ENCODE results near the gene CCDC78.
"Not testable (repeated sequence)": the region's sequence is repeated elsewhere in the genome, so short reads cannot be mapped to it uniquely, and the experiment has no call there.

CCDC78 gene

DNA sequence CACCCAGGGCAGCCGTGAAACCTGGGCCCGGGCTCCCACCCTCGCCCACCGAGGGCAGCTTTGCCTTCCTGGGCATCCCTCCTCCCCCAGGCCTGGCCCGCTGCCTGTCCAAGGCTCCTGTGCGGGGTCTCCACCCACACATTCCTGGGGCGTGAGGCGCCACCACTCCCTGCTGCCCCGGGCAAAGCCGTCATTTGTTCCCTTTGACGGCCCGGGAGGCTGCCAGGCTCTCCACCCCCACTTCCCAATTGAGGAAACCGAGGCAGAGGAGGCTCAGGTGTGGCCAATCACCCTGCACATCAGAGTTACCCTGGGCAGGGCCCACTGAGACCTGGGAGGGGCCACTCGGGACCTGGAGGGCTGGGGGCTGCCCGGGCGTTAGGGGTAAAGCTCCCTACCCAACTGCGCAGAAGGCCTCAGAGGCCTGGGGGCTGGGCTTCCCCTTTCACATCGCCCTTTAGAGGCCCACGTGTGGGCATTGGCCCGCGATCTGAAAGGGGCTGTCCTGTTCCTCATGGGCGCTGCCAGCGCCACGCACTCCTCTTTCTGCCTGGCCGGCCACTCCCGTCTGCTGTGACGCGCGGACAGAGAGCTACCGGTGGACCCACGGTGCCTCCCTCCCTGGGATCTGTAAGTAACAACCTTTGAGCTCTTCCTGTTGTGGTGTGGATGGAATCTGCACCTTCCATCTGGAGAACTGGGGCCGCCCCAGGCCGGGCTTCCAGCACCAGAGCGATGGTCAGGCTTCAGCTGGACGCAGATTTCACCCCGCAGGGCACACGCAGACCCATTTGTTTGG lies 34.5 kb upstream of the CCDC78 start, which contains the start of gene MSLN:
TSS of gene MSLN (plus strand) at position 190 of the 799 bp plus-strand sequence. CDS start 1,947 bp downstream, outside the sequence.
- no peak for DNase-seq

DNA sequence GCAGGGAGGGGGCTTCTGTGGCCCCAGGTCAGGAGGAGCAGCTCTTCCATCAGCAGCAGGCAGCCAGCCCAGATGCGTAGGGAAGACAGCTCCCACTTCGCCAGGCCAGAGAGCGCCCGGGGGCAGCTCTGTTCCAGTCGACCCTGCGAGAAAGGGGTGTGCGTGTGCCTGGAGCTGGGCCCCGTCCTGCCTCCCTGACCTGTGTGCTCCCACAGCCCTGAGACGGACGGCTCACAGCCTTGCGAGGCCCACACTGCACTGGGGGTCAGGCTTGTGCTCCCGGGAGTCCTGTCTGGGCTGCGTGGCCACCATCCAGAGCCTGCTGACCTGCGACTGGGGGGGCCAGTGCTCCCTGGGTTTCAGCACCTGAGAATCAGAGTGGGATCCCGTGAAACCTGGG lies 33.8 kb upstream of the CCDC78 start:
- no peak for DNase-seq

DNA sequence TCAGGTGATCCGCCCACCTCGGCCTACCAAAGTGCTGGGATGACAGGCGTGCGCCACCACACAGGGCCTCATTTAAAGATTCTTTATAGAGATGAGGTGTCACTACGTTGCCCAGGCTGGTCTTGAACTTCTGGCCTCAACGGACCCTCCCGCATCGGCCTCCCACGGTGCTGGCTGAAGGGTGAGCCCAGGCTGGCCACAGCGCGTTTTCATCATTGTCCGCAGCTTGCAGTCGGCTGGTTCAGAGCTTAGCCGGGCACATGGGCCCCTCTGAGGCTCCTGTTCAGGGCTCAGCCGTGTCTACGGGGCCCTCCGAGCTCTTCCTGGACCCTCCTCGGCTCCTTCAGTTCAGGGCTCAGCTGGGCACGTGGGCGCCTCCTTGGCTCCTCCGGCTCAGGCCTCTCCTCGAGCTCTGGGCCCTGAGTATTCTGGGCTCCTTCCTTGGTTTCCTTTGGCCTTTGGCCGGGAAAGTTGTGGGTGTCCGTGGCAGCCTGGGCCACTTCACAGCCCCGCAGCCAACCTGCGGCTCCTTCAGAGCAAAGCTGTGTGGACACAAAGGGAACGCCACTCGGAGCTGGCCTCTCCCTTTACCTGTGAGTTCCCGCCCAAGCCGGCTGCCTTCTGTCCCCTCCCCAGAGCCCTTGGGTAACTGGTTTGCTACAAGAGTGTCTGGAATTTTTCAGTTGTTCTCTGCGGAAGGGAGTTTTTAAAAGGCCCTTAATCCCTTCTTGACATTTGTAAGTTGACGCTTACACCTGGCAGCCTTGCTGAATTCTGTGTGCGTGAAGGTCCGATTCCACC lies 33.1 kb upstream of the CCDC78 start:
- no peak for DNase-seq

DNA sequence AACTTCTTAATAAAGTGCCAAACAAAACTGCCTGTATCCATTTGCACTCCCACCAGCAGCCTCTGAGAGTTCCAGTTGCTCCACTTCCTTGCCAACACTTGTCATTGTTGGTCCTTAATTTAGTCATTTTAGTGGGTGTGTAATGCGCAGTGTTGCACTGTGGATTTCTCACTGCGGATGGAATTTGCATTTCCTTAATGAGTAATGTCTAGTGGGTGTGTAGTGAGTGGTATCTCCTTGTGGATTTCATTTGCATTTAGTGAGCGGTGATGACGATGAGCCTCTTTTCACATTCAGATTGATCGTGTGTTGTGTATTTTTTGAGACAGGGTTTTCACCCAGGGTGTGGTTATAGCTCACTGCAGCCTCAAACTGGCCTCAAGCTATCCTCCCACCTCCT lies 30.2 kb upstream of the CCDC78 start:
- DNase-seq: no peak

DNA sequence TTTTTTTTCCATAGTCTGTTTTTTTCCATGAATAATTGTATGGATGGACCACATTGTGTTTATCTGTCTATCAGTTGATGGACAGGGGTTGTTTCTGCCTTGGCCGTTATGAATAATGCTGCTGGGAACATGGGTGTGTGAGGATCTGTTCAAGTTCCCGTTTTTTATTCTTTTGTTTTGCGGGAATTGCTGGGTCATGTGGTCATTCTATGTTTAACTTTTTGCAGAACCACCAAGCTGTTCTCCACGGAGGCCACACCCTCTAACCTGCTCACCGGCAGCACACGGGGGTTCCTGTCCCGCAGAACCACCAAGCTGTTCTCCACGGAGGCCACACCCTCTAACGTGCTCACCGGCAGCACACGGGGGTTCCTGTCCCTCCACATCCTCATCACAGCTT lies 28.4 kb upstream of the CCDC78 start:
- no peak for DNase-seq

DNA sequence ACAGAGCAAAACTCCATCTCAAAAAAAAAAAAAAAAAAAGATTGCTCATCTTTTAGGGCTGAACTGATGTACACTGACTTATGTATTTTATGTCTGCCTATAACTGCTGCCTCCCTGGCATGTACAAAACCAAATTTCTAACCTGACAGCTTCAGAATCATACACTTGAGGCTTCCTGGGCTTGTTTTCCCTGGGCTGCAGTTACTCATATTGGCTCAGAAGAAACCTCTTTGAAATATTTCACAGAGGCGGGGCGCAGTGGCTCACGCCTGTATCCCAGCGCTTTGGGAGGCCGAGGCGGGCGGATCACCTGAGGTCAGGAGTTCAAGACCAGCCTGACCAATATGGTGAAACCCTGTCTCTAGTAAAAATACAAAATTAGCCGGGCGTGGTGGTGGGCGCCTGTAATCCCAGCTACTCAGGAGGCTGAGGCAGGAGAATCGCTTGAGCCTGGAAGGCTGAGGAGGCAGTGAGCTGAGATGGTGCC lies 27.9 kb upstream of the CCDC78 start:
- not testable (repeated sequence) for DNase-seq

DNA sequence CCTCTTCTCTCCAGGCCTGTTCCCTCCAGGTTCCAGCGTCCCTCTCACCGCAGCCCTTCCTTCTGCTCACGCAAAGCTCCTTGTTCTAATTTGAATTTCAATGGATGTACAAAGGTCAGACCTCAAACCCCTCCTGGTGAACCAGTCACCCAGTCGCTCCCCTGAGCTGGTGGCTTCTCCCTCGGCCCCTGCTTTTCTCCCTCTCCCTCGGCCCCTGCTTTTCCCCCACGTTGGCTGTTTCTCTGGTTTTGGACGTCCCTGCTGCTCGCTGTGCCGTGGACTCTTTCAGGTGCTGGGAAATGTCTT lies 25.7 kb upstream of the CCDC78 start:
- DNase-seq: no peak

DNA sequence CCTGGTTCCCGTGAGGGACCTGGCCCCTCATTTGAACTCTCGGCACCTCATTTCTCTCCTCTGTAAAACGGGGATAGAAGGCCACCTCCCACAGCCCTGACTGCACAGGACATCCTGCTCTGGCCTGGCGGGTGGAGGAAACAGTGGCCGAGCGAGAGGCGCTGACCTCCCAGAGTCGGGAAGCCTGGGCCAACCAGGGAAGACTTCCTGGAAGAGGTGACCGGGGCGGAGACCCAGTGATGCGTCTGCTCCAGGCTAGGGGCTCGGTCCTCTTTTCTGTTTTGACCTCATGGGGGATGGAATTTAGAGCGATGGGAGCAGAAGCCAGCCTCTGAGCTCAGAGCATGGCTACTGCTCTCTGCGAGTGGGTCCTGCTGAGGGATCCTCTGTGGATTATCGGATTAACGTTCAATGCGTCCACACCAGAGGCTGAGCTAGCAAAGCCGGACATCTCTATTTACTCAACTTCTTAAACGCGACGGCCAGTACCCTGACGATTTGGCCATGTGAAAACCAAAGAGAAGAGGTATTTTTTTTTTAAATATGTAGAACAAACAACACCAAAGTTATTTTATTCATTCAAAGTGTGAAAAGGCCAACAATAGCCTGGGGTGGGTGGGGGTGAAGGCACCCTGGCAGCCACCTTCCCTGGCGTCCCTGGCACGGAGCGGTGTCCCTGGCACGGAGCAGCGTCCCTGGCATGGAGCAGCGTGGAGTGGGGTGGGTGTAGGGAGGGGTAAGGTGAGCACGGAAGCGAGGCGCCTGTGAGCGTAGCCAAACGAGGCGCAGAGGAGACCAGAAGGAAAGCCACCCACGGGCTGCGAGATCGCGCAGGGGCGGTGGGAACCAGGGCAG lies 25.1 kb upstream of the CCDC78 start:
- DNase-seq: no peak

DNA sequence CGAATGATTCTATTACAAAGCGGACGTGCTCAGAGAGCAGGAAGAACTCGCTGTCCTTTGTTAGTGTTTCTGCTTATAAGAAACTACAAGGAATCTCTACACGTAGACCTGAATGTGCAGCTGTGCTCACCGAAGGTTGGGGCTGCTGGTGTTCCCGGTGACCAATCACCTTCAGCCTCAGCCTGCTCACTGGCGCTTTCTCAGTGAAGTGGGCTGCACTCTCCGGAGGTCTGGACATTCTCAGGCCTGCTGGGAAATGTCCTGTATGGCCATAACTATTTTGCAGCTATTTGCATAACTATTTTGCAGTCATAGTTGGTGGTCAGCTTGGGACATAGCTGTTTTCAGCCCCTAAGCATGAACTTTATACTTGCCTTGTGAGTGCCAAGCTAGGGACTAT lies 24.2 kb upstream of the CCDC78 start:
- DNase-seq: no peak

DNA sequence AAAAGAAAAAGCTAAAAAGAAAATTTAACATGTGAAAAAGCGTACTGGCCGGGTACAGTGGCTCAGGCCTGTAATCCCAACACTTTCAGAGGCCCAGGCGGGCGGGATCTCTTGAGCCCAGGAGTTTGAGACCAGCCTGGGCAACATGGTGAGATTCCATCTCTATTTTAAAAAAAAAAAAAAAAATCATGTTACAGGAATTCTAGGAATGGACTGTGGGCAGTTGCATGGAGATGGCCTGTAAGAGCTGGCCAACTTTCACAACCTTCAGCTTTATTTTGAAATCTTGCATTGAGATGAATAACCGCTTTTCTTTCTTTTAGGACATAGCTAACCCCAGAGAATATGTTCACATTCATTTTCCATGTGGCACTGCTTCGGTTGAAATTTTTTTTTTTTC lies 22.8 kb upstream of the CCDC78 start:
- no peak for DNase-seq

DNA sequence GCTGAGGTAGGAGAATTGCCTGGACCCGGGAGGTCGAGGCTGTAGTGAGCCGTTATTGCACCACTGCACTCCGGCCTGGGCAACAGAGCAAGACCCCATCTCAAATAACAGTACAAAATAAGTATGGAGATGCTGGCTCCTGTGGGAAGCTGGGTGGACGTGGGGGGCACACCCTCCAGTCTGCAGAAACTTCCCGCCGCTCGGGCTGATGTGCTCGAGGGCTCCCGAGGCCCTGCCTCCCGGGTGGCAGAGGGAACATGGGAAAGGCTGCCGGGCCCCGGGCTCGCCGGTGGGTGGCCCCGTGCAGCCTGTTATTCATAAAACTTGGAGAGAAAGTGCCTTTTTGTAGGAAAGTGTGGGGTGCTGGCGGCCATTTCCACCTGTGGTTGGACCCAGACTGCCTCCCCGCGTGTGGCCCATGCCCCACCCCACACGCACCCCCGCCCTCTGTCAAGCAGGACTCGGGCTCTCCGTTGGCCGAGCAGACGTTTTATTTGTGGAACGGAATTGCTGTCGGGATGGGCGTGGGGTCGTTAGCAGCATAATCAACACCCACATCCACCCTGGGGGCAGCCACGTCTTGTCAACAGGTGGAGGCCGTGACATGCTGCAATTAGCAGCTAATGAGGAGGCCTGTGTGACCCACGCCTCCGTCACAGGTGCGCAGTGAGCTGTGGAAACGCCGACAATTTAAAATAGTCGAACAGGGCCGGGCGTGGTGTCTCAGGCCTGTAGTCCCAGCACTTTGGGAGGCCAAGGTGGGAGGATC lies 21.9 kb upstream of the CCDC78 start:
- no peak for DNase-seq

DNA sequence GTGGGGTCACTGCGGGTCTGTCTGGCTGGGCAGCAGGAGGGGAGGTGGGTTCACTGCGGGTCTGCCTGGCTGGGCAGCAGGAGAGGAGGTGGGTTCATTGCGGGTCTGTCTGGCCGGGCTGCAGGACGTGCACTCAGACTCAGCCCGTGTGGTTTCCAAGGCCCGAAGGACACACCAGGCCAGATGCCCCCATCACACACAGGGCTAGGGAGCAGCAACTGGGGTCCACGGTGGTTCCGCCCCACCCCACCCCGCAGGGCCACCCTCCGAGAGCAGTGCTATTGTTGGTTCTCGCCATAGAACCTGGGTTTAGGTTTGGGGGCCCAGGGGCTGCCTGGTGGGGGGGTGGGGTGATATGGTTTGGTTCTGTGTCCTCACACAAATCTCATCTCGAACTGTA lies 20.4 kb upstream of the CCDC78 start:
- DNase-seq: no peak

DNA sequence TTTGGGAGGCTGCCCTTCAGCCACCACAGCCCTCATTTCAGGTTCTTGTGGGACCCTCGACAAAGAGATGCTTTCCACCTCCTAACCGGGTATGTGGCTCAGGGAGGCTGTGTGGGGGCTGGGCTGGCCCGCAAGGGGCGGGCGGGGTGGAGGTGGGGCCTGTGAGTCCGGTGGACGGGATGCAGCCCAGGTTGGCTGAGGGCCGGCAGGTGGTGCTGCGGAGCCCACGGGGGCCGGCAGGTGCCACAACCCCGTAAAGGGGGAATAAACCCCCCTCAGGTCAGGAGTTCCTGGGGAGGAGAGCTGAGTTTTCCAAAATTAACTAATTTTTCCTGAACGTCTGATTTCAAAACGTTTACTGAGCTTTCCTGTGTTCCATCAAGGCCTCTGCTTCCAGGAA lies 19.5 kb upstream of the CCDC78 start:
- DNase-seq: no peak

DNA sequence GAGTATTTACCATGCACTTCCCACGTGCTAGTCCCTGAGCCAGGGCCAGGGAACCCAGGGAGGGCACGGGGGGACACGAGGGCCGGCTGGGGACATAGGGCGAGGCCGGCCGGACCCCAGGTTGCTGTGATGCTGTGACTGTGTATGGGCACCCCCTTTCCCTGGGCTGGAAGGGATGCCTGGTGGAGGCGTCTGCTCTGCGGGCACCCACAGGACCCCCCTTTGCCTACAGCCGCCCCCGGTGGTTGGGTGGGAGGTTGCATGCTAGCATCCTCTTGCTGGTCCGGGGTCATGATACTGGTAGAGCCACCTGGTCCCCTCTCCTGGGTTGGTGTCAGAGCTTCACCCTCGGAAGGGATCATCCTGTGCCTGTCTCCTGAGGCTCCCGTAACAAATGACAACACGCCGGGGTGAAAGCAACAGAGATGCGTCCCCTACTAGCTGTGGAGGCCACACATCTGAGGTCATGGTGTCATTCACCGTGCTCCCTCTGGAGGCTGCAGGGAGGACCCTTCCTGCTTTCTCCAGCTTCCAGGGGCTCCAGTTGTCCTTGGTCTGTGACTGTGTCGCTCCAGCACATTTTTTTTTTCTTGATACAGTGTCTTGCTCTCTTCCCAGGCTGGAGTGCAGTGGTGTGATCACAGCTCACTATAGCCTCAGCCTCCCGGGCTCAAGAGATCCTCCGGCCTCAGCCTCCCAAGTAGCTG lies 17.7 kb upstream of the CCDC78 start:
- no peak for DNase-seq

DNA sequence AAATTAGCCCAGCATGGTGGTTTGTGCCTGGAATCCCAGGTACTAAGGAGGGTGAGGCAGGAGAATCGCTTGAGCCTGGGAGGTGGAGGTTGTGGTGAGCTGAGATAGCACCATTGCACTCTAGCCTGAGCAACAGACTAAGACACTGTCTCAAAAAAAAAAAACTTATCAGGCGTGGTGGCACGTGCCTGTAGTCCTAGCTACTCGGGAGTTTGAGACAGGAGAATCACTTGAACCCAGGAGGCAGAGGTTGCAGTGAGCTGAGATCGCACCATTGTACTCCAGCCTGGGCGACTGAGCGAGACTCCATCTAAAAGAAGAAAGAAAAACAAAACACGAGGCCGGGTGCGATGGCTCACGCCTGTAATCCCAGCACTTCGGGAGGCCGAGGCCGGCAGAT lies 16.7 kb upstream of the CCDC78 start:
- DNase-seq: not testable (repeated sequence)

DNA sequence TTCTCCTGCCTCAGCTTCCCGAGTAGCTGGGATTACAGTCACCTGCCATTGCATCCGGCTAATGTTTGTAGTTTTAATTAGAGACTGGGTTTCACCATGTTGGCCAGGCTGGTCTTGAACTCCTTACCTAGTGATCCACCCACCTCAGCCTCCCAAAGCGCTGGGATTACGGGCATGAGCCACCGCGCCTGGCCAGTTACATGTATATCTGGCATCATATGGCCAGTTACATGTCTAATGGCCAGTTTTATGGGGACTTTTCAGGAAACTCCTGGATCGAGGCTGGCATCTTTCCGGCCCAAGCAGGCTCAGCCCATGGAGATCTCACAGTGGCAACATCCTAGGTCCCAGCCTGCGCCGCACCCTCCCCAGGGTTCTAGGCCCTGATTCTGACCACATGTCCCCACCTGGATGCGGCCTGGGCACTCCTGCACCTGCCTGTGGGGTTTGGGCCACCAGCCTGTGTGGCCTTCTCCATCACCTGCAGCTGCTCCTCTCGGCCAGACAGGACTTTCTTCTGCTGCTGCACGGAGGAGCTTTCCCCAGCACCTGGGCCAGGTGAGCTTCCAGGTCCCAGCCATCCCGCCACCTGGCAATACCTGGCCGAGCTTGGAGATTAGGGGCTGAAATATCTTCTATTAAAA lies 15.9 kb upstream of the CCDC78 start:
- no peak for DNase-seq

DNA sequence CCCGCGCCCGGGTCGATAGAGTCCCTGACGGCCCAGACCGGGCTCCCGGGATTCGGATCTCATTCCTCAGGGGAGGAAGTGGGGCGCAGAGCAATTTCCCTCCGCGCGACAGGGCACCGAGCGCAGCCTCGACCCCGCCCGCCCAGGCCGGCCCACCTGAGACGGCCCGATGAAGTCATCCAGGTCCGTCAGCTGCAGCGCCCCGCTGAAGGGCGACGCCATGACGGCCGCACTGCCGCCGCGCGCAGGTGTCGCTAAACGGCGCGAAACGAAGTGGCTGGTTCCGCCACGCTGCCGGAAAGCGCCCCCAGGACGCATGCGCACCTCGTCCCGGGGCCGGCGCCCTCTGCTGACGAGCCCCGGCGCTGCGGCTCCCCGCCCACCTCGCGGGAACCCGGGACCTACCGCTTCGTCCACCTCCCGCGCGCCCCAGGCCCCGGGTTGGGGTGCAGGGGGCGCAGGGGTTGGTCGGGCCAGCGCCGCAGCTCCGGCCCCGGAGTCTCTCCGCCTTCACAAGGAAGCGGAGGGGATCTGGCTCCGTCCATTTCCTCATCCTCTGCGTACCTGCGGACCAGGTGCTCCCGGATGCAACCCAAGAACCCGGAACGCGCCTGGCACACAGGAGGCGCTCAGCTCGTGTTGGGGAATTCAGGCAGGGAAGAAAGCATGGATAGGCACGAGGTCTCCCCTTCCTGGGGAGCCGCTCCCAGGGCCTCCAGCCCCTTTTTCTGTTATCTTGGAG lies 14.7 kb upstream of the CCDC78 start, which contains the start of gene CIAO3:
TSS of gene CIAO3 (minus strand) at position 234 of the 742 bp plus-strand sequence. CDS start at position 222, 12 bp downstream.
- peak; percentile 60 for DNase-seq

DNA sequence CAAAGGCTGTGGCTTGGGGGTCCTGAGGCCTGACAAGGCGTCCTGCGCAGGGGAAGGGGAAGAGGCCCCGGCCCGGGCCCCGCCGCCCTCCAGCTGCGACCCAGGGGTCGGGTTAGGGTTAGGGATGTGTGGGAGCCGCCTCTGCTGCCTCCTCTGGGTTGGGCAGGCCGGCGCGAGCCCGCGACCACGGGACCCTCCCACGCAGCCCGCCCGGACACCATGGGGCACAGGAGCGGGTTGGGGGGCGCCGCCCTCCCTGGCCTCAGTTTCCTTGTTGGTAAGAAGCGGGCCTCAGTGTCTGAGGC lies 14.2 kb upstream of the CCDC78 start:
- DNase-seq: no peak

DNA sequence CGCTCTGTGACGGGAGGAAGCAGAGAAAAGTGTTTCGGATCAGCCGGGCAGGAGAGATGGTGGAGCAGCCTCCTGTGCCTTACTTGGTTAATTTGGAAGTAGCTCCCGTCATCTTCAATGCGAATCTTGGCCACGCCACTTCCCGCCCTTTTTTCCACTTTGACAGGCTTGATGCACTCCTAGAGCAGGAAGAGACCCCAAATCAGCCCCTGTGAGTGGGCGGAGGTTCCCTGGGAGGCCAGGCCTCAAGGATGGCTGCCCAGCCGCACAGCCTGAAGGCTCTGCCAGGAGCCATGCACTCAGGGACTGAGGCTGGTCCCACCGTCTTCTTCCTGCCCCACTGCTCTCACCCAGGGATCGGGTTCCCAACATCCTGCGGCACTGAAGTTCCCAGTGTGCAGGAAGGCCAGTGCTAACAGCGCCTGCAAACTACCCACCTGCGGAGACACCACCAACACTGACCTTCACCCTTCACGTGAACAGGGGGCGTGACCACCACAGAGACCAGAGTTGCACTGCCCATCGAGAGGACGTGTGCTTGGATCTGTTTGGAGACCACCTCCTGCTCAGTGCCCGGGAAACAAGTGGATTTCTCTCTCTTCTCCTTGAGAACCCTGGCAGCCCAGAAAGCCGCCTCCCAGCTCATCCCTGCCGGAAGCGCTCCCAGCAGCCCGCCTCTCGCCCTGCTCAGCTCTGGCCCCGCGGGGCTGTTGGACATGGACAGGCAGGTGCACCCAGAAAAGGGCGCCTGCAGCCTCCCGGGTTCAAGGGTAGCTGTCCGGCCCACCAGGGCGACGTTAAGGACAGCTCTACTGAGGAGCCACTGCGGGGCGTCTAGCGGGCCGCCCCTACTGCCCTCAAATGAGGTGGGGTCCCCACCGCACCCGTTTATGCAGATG lies 13.6 kb upstream of the CCDC78 start:
- DNase-seq: no peak

Measured in NCI-H1694 (cell line).